ENCODE measurements around the gene NUP50. TPM values are rescaled to one million over a fixed set of nuclear protein-coding genes. Genes with fewer than 3 reads are reported as not detected.

NUP50 gene
- total RNA-seq, 2 donors from 2014 or later = 71.9 to 111 TPM

GRCh38 chr22:45200860-45201511 is 37.3 kb downstream of the NUP50 start:
- H3K36me3 ChIP-seq = peaks cover 9% of the 10 kb centered on the region
- intact Hi-C loops (cut with DNase I) = no loop called here
- H3K9ac ChIP-seq (ENCODE audit: low read depth in 2 of 2, low read length in 2 of 2) = no peak overlapping the region
- H3K9me3 ChIP-seq = no peaks in the 10 kb centered on the region
- TF ChIP-seq CTCF (IDR thresholded peaks at IDR 0.05) = no peak
- DNase-seq = no peak
- H3K27ac ChIP-seq = no peak overlapping the region
- H3K4me1 ChIP-seq = no peaks in the 10 kb centered on the region
- H3K4me3 ChIP-seq = no peak overlapping the region
- H3K27me3 ChIP-seq = no peaks in the 10 kb centered on the region

DNA sequence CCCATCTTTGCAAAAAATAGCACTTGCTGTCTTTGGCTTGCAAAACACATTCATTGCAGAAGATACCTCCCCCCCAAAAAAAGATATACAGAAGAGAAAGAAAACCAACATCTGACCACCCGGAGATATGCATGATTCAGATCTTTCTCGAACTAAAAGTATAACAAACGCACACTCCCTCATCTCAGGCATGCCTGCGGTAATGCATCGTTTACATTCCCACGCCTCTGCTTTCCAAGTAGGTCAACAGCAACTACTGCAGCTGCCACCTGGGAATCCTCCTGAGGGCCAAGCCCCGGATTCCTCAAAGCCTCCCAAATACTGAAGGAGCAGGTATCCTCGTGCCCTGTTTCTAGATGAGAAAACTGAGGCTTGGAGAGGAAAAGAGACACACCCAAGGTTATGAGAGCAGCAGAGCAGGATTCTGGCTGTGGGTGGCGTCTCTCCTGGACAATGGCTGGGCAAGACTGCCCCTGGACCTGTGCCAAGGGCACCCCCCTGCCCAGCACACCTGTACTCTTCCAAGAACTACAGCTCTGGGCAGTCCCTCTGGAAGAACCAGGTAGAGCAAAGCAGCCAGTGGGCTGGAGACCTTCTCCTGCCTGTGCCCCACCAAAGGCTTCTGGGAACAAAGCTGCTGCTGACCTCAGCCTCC is 38.1 kb downstream of the NUP50 start:
- Histone ChIP-seq H3K4me1 (no peaks in the 10 kb centered on the region), H3K4me3 (no peak overlapping the region), H3K9me3 (no peaks in the 10 kb centered on the region), H3K9ac (ENCODE audit: low read depth in 2 of 2, low read length in 2 of 2) (no peak overlapping the region), H3K27me3 (no peaks in the 10 kb centered on the region), H3K27ac (no peak overlapping the region), H3K36me3 (peaks cover 9% of the 10 kb centered on the region)
- no peak for DNase-seq
- intact Hi-C loops (cut with DNase I) = no loop called here
- TF ChIP-seq CTCF (IDR thresholded peaks at IDR 0.05) = no peak

DNA sequence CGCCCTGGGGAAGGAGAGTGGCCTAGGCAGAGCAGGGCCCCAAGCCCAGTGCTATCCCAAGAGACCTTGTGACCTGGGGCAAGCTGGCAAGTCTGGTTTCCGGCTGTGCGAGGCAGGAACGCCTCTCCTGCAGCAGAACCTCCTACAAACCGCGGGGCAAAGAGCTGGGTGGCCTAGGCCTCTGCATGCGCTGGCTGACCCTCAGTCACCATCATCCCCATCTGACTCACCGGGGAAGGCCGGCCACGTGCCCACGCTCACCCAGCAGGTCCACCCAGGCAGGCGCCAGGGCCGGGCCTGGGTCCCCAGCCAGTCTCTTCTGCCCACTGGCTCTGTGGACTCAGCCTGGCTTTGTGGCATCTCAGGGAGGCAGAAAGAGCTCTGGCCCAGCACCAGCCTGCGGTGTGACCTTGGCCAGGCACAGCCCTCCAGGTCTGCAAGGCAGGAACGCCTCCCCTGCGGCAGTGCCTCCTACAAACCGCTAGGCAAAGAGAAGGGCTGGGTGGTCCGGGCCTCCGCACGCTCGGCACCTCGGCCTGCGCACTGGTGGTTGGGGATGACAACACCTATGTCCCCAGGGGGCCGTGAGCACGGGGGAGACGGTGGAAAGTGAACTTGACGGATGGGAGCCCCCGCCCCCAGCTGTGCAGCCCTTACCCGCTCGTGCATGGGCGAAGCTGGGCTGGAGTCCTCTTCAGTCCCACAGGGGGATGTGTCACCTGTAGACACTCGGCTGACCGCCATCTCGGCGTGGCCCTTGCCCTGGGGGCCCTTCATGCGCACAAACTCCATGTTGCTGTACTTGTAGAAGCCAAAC is 38.8 kb downstream of the NUP50 start:
- H3K4me3 ChIP-seq = no peak overlapping the region

DNA sequence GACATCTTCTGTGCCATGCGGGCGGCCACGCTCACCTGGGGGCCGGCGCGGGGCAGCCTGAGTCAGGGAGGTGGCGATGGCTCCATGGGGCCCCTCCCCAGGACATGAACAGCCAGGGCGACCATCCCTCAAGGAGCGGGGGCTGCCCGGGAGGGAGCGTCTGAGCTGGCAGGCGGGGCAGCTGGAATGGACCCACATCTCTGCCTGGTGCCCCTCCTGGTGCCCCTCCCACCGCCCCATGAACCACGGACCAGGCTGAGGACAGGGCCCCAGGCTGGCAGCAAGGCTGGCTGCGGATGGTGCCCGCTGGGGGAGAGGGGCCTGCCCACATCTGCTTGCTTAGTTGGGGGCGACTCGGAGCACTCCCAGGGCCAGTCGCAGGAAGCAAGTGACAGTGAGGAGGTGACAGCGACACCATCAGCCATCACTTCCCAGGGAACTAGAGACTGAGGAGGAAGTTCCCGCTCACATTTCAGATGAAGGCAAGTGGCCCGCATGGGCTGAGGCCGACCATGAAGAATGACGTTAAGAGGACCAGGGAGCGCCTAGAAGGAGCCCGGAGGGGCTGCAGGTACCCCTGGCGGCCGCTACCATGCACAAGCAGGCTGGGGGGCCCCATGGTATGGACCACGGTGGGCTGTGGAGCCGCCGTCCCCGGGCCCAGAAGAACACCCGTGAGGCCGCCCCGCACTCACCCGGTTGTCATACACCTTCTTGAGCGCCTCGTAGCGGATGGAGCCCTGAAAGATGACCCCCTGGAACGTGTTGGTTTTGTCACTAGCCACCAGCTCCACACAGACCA is 39.6 kb downstream of the NUP50 start:
- no peaks in the 10 kb centered on the region for H3K27me3 ChIP-seq
- no peak overlapping the region for H3K9ac ChIP-seq (ENCODE audit: low read depth in 2 of 2, low read length in 2 of 2)
- peaks cover 9% of the 10 kb centered on the region for H3K36me3 ChIP-seq
- DNase-seq = no peak
- H3K9me3 ChIP-seq = no peaks in the 10 kb centered on the region
- TF ChIP-seq CTCF (IDR thresholded peaks at IDR 0.05) = no peak
- intact Hi-C loops (cut with DNase I) = no loop called here
- H3K27ac ChIP-seq = no peak overlapping the region
- H3K4me3 ChIP-seq = no peak overlapping the region
- no peaks in the 10 kb centered on the region for H3K4me1 ChIP-seq

More for the DNA sequence above, 38.8 kb downstream of the NUP50 start:
- Histone ChIP-seq H3K9ac (ENCODE audit: low read depth in 2 of 2, low read length in 2 of 2) (no peak overlapping the region), H3K36me3 (peaks cover 9% of the 10 kb centered on the region), H3K27ac (no peak overlapping the region), H3K4me1 (no peaks in the 10 kb centered on the region), H3K27me3 (no peaks in the 10 kb centered on the region), H3K9me3 (no peaks in the 10 kb centered on the region)
- TF ChIP-seq CTCF (IDR thresholded peaks at IDR 0.05) = no peak
- intact Hi-C loops (cut with DNase I) = no loop called here
- DNase-seq = no peak

DNA sequence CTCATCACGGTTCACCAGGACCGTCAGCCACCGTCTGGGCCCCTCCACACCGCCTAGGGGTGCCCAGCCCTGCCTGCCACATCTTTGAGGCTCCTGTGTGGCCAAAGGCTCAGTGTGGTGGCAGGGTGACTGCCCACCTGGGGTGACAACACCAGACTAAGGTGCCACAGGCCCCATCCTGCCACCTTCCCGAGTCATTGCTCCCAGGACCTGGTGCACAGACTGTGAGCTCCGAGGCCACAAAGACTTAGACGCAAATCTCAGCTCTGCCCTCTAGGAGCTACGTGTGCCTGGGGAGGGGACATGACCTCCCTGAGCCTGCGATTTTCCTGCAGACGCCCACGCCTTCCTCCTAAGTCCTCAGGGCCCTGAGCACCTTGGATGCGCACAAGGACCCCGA is 40.5 kb downstream of the NUP50 start:
- no peaks in the 10 kb centered on the region for H3K4me1 ChIP-seq
- no peaks in the 10 kb centered on the region for H3K27me3 ChIP-seq
- H3K9ac ChIP-seq (ENCODE audit: low read depth in 2 of 2, low read length in 2 of 2) = no peak overlapping the region
- peaks cover 4% of the 10 kb centered on the region for H3K36me3 ChIP-seq
- no peak overlapping the region for H3K27ac ChIP-seq
- TF ChIP-seq CTCF (IDR thresholded peaks at IDR 0.05) = no peak
- no peaks in the 10 kb centered on the region for H3K9me3 ChIP-seq
- no peak overlapping the region for H3K4me3 ChIP-seq
- no peak for DNase-seq
- intact Hi-C loops (cut with DNase I) = no loop called here
